HCT116 (cell line): ENCODE measurements around the gene NAP1L1. TPM values are rescaled to one million over a fixed set of nuclear protein-coding genes. Genes with fewer than 3 reads are reported as not detected.

Experiments used
- ATAC-seq: fragments of 200-7000 bp; cut with Tn5 transposase; 2 replicates; pipeline ENCODE4 v1.9.1; 2020; ENCODE audit warnings: mild to moderate bottlenecking, moderate library complexity
- BruUV-seq: library from RNA; stranded (reverse); fragments of 400-500 nt; replicated peaks from 2 replicates; lab custom pipeline; 2021; lab: Mats Ljungman, UMichigan
- CTCF ChIA-PET: fragments of 300-600 bp; sonication (Branson Sonifier 250); formaldehyde crosslinking; loops from one replicate; lab custom pipeline; 2021; ENCODE audit warnings: antibody characterized with exemption; lab: Charles Lee
- POLR2A ChIA-PET: fragments of 300-600, 350-600 bp; sonication (Branson Sonifier 250); formaldehyde crosslinking; loops from one replicate; lab custom pipeline; 2021; ENCODE audit warnings: antibody characterized with exemption; lab: Charles Lee
- RAD21 ChIA-PET, 2 experiments: fragments of 300-600 bp; sonication (Branson Sonifier 250); formaldehyde crosslinking; loops; one replicate each; lab custom pipeline; 2023; ENCODE audit warnings: low total read pairs in 2 of 2; ENCODE audit not compliant: uncharacterized antibody in 2 of 2, unreplicated experiment in 2 of 2, low non-redundant PET in 1 of 2; lab: Charles Lee
- DNase-seq: peaks from one replicate; pipeline ENCODE4 v3.0.0-alpha.2; 2010; ENCODE audit warnings: low read depth, low spot score
- H2AFZ ChIP-seq: fragments of 200-600 bp; shearing (Covaris generic), sonication (generic); 2 replicates; pipeline ENCODE4 v1.6.1; 2017; ENCODE audit warnings: low read depth, mixed run types, mixed read lengths, antibody characterized with exemption, low read length; ENCODE audit not compliant: poor library complexity, severe bottlenecking
- H3K27ac ChIP-seq: 2 replicates; pipeline ENCODE4 v1.5.1; 2012; ENCODE audit warnings: low read depth, low read length
- H3K27me3 ChIP-seq: fragments of 200-600 bp; sonication (generic); 2 replicates; pipeline ENCODE4 v1.6.1; 2016; ENCODE audit warnings: mixed run types, low read length, mixed read lengths; ENCODE audit not compliant: insufficient read depth
- H3K36me3 ChIP-seq, 2 experiments: fragments of 200-500 bp in 1 of 2; fragments of 200-600 bp in 1 of 2; sonication (Bioruptor generic) in 1 of 2; sonication (generic) in 1 of 2; 2 replicates each; pipeline versions ENCODE4 v1.5.1 to v1.6.1; 2014 to 2016; ENCODE audit warnings: low read length in 2 of 2, inconsistent platforms in 1 of 2, mixed read lengths in 1 of 2, mixed run types in 1 of 2; ENCODE audit not compliant: insufficient read depth in 2 of 2, control insufficient read depth in 1 of 2
- H3K4me1 ChIP-seq, 2 experiments: fragments of 200-600 bp in 1 of 2; sonication (generic) in 1 of 2; 2 replicates each; pipeline versions ENCODE4 v1.5.1 to v1.6.1; 2012 to 2017; ENCODE audit warnings: low read length in 2 of 2, inconsistent platforms in 1 of 2, mild to moderate bottlenecking in 1 of 2, mixed read lengths in 1 of 2, mixed run types in 1 of 2, moderate library complexity in 1 of 2; ENCODE audit not compliant: insufficient read depth in 2 of 2, control insufficient read depth in 1 of 2
- H3K4me2 ChIP-seq: fragments of 200-600 bp; sonication (generic); 2 replicates; pipeline ENCODE4 v1.6.1; 2017; ENCODE audit warnings: mixed run types, low read length, mixed read lengths
- H3K4me3 ChIP-seq, 2 experiments: fragments of 200-600 bp in 1 of 2; sonication (generic) in 1 of 2; replicated peaks in 1 of 2; 2 replicates each; pipeline ENCODE4 v1.5.1; 2011 to 2016; ENCODE audit warnings: low read length in 2 of 2, control low read depth in 1 of 2, low read depth in 1 of 2, mild to moderate bottlenecking in 1 of 2, mixed read lengths in 1 of 2, mixed run types in 1 of 2
- H3K79me2 ChIP-seq: fragments of 200-600 bp; sonication (generic); 2 replicates; pipeline ENCODE4 v1.6.1; 2017; ENCODE audit warnings: mild to moderate bottlenecking, mixed run types, low read length, moderate library complexity, mixed read lengths; ENCODE audit not compliant: insufficient read depth
- H3K9ac ChIP-seq: fragments of 200-600 bp; sonication (generic); 2 replicates; pipeline ENCODE4 v1.6.1; 2016; ENCODE audit warnings: low read length, mixed read lengths
- H3K9me2 ChIP-seq: fragments of 200-600 bp; sonication (generic), shearing (Covaris generic); 2 replicates; pipeline ENCODE4 v1.6.1; 2017; ENCODE audit warnings: mixed run types, mild to moderate bottlenecking, moderate library complexity; ENCODE audit not compliant: insufficient read depth
- H3K9me3 ChIP-seq, 2 experiments: fragments of 200-500 bp in 1 of 2; fragments of 200-600 bp in 1 of 2; sonication (Bioruptor generic) in 1 of 2; sonication (generic) in 1 of 2; 2 replicates each; pipeline ENCODE4 v1.6.1; 2014 to 2017; ENCODE audit warnings: low read length in 2 of 2, mixed read lengths in 2 of 2, inconsistent platforms in 1 of 2, low read depth in 1 of 2, mild to moderate bottlenecking in 1 of 2, mixed run types in 1 of 2, moderate library complexity in 1 of 2; ENCODE audit not compliant: control insufficient read depth in 1 of 2, insufficient read depth in 1 of 2
- H4K20me1 ChIP-seq: fragments of 200-600 bp; sonication (generic), shearing (Covaris generic); 2 replicates; pipeline ENCODE4 v1.6.1; 2017; ENCODE audit warnings: mixed run types, mild to moderate bottlenecking, moderate library complexity; ENCODE audit not compliant: insufficient read depth
- ATF3 ChIP-seq: IDR thresholded peaks from 2 replicates; pipeline ENCODE4 v1.6.1; 2012
- CBX3 ChIP-seq: IDR thresholded peaks from 2 replicates; pipeline ENCODE4 v1.6.1; 2012; ENCODE audit warnings: low read depth
- CTCF ChIP-seq, 3 experiments: fragments of 200-600 bp in 1 of 3; sonication (generic) in 1 of 3; IDR thresholded peaks in 2 of 3; conservative IDR thresholded peaks in 1 of 3; 2 replicates each; pipeline ENCODE4 v1.5.1; 2012 to 2017; ENCODE audit warnings: low read depth in 2 of 3, low read length in 2 of 3, antibody characterized with exemption in 1 of 3, borderline replicate concordance in 1 of 3, control low read depth in 1 of 3, mild to moderate bottlenecking in 1 of 3, mixed read lengths in 1 of 3, mixed run types in 1 of 3, moderate library complexity in 1 of 3; ENCODE audit not compliant: insufficient read depth in 1 of 3
- POLR2AphosphoS5 ChIP-seq: IDR thresholded peaks from 2 replicates; pipeline ENCODE4 v1.6.1; 2011; ENCODE audit warnings: mild to moderate bottlenecking, low read depth, low read length, moderate library complexity
- SRF ChIP-seq: IDR thresholded peaks from 2 replicates; pipeline ENCODE4 v1.6.1; 2012; ENCODE audit warnings: low read depth
- YY1 ChIP-seq: IDR thresholded peaks from 2 replicates; pipeline ENCODE4 v1.6.1; 2011; ENCODE audit warnings: low read length, low read depth, moderate library complexity, mild to moderate bottlenecking; ENCODE audit not compliant: insufficient replicate concordance; ENCODE audit errors: extremely low read depth
- intact Hi-C: fragments of 100-400 bp; cut with micrococcal nuclease; formaldehyde crosslinking; loops from 2 replicates; pipeline ENCODE4 v1.10.0; 2022
- total RNA-seq: library from RNA; stranded (reverse); gene quantifications from one replicate; pipeline ENCODE4 v1.2.1, GENCODE V29; 2021; ENCODE audit not compliant: unreplicated experiment

NAP1L1 gene
- total RNA-seq, 1 experiment from 2014 or later = 531 TPM

GRCh38 chr12:76117751-76118150 is 33.3 kb upstream of the NAP1L1 start:
- Histone ChIP-seq H3K4me2 (no peak overlapping the region), H3K9me2 (no peaks in the 10 kb centered on the region), H4K20me1 (no peaks in the 10 kb centered on the region), H3K27ac (no peak overlapping the region), H3K4me1 (no peaks in the 10 kb centered on the region), H3K36me3 (no peaks in the 10 kb centered on the region), H3K27me3 (no peaks in the 10 kb centered on the region), H3K9me3 (no peaks in the 10 kb centered on the region), H3K4me3 (no peak overlapping the region), H3K9ac (no peak overlapping the region), H3K79me2 (no peaks in the 10 kb centered on the region), H2AFZ (no peak overlapping the region)
- DNase-seq (no peak), ATAC-seq (no peak)
- intact Hi-C loops = no loop called here
- ChIA-PET RAD21 (no interaction called here), POLR2A (no interaction called here), CTCF (no interaction called here)
- no TSS peak for BruUV-seq
- TF ChIP-seq ATF3 = no peak

- POLR2A ChIA-PET = no interaction called here
- Histone ChIP-seq H3K4me2 (no peak overlapping the region), H3K79me2 (no peaks in the 10 kb centered on the region), H3K9ac (no peak overlapping the region), H3K36me3 (no peaks in the 10 kb centered on the region), H3K9me2 (no peaks in the 10 kb centered on the region), H3K4me1 (no peaks in the 10 kb centered on the region), H3K4me3 (no peak overlapping the region), H2AFZ (no peak overlapping the region), H3K9me3 (no peaks in the 10 kb centered on the region), H4K20me1 (no peaks in the 10 kb centered on the region), H3K27ac (no peak overlapping the region), H3K27me3 (no peaks in the 10 kb centered on the region)
- intact Hi-C loops = no loop called here
- RAD21 ChIA-PET = no interaction called here
- peak in 1 of 3 experiments; percentile 16; a peak in 1 of 6 replicates for TF ChIP-seq CTCF (IDR thresholded peaks at IDR 0.05 in 2 of 3, conservative IDR thresholded peaks at IDR 0.05 in 1 of 3; ENCODE audit: borderline replicate concordance in 1 of 3, insufficient read depth in 1 of 3, low read depth in 2 of 3, low read length in 2 of 3)
- TF ChIP-seq SRF = no peak
- TF ChIP-seq POLR2AphosphoS5 = no peak
- TF ChIP-seq YY1 = no peak
- no peak for TF ChIP-seq CBX3
- DNase-seq = no peak
- CTCF ChIA-PET = interaction anchor here (0.6 kb wide), 1 partner anchor 356 kb away, joined by 3 read pairs; no protein-coding TSS in a partner anchor
- no TSS peak for BruUV-seq
- ATAC-seq = no peak
Observed at GRCh38 chr12:76117067-76117691, 32.7 kb upstream of the NAP1L1 start.
